ENCODE measurements around the gene CCL11. TPM values are rescaled to one million over a fixed set of nuclear protein-coding genes. Genes with fewer than 3 reads are reported as not detected.

CCL11 gene
- polyA plus RNA-seq, 1 donor, result 0.30 TPM

GRCh38 chr17:34257986-34258326 is 27.6 kb upstream of the CCL11 start:
- DNase-seq, result no peak

GRCh38 chr17:34259146-34259545 is 26.4 kb upstream of the CCL11 start:
- DNase-seq, result no peak

- DNase-seq, result no peak
Measured at GRCh38 chr17:34260861-34261260, 24.7 kb upstream of the CCL11 start.

- no peak for DNase-seq
Measured at GRCh38 chr17:34261568-34262337, 23.8 kb upstream of the CCL11 start.

- no peak for DNase-seq
Measured at GRCh38 chr17:34265711-34266110, 19.8 kb upstream of the CCL11 start.

GRCh38 chr17:34269969-34270368 is 15.6 kb upstream of the CCL11 start, which contains the start of gene CCL7:
CCL7 (plus strand) TSS chr17:34270221; CDS start chr17:34270291, 70 bp downstream.
- DNase-seq, result no peak

- peak; percentile 74 for DNase-seq
Measured at GRCh38 chr17:34275881-34276280, 9.7 kb upstream of the CCL11 start.

GRCh38 chr17:34276826-34277225 is 8.7 kb upstream of the CCL11 start:
- DNase-seq, result no peak

GRCh38 chr17:34283571-34283970 is 2.0 kb upstream of the CCL11 start:
- DNase-seq, result no peak

GRCh38 chr17:34287875-34288274 is 2.3 kb downstream of the CCL11 start:
- DNase-seq, result no peak

- DNase-seq, result no peak
Measured at GRCh38 chr17:34290586-34290985, 5.0 kb downstream of the CCL11 start.

- DNase-seq, result no peak
Measured at GRCh38 chr17:34291721-34292348, 6.3 kb downstream of the CCL11 start.

GRCh38 chr17:34299027-34299426 is 13.5 kb downstream of the CCL11 start:
- DNase-seq, result no peak

GRCh38 chr17:34299956-34300577 is 14.5 kb downstream of the CCL11 start:
- DNase-seq, result no peak

- no peak for DNase-seq
Measured at GRCh38 chr17:34300652-34301370, 15.3 kb downstream of the CCL11 start.

GRCh38 chr17:34301986-34302385 is 16.4 kb downstream of the CCL11 start:
- DNase-seq, result no peak

GRCh38 chr17:34302636-34303035 is 17.1 kb downstream of the CCL11 start:
- DNase-seq, result no peak

GRCh38 chr17:34303606-34304005 is 18.1 kb downstream of the CCL11 start:
- DNase-seq, result no peak

- no peak for DNase-seq
Measured at GRCh38 chr17:34305061-34305460, 19.5 kb downstream of the CCL11 start.

- no peak for DNase-seq
Measured at GRCh38 chr17:34305606-34306005, 20.1 kb downstream of the CCL11 start.

- no peak for DNase-seq
Measured at GRCh38 chr17:34306466-34306865, 20.9 kb downstream of the CCL11 start.

GRCh38 chr17:34307110-34307509 is 21.6 kb downstream of the CCL11 start:
- DNase-seq, result no peak

GRCh38 chr17:34308371-34308770 is 22.8 kb downstream of the CCL11 start:
- DNase-seq, result no peak

Measured in hindlimb muscle (tissue), 1 donor.